ENCODE data around the gene MRPL27. TPM values are rescaled to one million over a fixed set of nuclear protein-coding genes. Genes with fewer than 3 reads are reported as not detected.

Gene MRPL27
- total RNA-seq, 1 donor from 2014 or later = 92.5 TPM

DNA sequence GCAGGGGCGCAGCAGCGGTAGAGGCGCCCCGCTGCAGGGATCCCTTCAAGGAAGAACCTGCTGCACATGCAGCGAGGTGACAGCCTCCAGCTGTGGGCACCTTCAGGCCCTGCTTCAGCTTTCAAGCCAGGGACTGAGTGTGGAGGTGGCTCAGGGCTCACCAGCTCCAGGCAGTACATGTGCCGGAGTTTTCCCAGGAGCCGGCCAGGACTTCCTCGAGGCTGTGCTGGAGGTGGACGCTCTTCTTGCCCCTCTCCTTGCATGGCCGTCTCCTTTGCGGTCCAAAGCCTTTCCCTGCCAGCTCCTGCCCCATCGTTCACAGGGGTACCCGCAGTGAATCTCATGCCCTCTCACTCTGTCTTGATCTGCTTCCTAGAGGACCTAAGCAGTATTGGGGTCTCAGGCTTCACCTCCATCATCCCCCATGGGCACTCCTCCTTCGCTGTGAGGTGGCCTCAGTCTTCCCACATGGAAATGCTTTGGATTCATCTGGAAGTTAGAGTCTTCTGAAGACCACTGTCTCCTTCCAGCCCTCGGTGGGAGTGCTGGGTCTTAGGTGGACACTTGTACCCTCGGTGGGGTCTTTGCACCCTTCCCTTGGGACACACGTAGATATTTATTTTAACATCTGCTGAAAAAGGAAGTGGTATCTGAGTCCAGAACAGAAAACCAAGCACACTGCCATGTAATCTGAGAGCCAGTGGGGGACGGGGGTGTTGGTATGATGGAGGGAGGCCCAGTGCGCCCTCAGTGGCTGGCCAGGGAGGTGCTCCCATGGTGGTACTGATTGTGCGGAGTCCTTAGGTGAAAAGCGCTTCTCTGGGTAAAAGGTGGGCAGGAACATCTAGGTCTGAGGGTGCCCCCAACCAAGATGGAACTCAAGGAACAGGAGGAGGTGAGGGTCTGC, 20.0 kb downstream of the MRPL27 start:
- TF ChIP-seq, protein P1, sequence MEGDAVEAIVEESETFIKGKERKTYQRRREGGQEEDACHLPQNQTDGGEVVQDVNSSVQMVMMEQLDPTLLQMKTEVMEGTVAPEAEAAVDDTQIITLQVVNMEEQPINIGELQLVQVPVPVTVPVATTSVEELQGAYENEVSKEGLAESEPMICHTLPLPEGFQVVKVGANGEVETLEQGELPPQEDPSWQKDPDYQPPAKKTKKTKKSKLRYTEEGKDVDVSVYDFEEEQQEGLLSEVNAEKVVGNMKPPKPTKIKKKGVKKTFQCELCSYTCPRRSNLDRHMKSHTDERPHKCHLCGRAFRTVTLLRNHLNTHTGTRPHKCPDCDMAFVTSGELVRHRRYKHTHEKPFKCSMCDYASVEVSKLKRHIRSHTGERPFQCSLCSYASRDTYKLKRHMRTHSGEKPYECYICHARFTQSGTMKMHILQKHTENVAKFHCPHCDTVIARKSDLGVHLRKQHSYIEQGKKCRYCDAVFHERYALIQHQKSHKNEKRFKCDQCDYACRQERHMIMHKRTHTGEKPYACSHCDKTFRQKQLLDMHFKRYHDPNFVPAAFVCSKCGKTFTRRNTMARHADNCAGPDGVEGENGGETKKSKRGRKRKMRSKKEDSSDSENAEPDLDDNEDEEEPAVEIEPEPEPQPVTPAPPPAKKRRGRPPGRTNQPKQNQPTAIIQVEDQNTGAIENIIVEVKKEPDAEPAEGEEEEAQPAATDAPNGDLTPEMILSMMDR (IDR thresholded peaks at IDR 0.05; ENCODE audit: insufficient read depth, low read length, poor library complexity, severe bottlenecking) = no peak
- H3K27me3 ChIP-seq (ENCODE audit: control insufficient read depth, insufficient read depth, low read length) = no peaks in the 10 kb centered on the region

DNA sequence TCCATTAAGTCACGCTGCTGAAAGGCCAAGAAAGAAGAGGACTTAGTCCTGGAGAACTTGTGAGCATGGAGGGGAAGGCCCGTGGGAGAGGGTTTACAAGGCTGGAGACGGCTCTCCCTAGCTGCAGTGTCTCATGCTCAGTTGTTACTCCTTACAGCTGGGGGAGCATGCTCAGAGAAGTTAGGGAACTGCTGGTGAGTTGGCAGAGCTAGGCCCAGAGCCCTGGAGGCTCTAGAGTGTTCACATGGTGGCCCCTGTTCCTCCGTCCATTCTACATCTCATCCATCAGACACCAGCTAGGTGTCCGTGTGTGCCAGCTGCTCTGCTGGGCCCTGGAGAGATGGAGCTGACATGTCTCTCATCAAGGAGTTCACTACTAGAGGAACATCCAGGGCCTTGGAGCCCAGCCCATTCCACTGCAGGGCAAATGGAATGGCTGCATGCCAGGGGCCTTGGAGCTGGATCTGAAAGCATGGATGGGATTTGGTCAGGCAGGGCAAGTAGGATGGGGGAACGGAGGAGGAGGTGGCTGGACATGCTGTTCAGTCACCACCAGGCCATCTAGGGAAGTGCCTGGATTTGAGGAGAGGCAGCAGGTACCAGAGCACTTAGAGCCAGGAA, 20.8 kb downstream of the MRPL27 start:
- Histone ChIP-seq H3K27me3 (ENCODE audit: control insufficient read depth, insufficient read depth, low read length) (no peaks in the 10 kb centered on the region), H3K36me3 (ENCODE audit: control insufficient read depth, insufficient read depth, low read length) (no peaks in the 10 kb centered on the region), H3K4me3 (ENCODE audit: low read depth, low read length) (no peak overlapping the region)
- DNase-seq (ENCODE audit: low read depth) = no peak
- TF ChIP-seq, protein P1 (IDR thresholded peaks at IDR 0.05; ENCODE audit: insufficient read depth, low read length, poor library complexity, severe bottlenecking) = no peak

More for the DNA sequence above, 20.0 kb downstream of the MRPL27 start:
- DNase-seq (ENCODE audit: low read depth) = no peak
- H3K36me3 ChIP-seq (ENCODE audit: control insufficient read depth, insufficient read depth, low read length) = no peaks in the 10 kb centered on the region
- no peak overlapping the region for H3K4me3 ChIP-seq (ENCODE audit: low read depth, low read length)

DNA sequence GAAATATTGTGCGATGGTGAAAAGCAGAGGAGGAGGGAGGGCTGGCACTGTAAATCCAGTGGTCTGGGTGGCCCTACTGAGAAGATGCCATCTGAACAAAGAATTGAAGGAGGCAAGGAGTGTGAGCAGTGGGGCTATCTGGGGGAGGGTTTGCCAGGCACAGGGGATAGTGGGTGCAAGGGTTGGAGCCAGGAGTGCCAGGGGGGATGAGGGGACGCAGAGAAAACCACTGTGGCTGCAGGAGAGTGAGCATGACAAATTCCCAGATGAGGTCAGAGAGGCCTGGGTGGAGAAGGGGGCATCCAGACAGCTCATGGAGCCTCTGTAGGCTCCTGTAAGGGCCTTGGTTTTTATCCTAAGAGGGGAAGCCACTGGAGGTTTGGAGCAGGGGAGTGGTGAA, 22.3 kb downstream of the MRPL27 start:
- TF ChIP-seq, protein P1 (IDR thresholded peaks at IDR 0.05; ENCODE audit: insufficient read depth, low read length, poor library complexity, severe bottlenecking) = no peak
- no peak for DNase-seq (ENCODE audit: low read depth)
- Histone ChIP-seq H3K36me3 (ENCODE audit: control insufficient read depth, insufficient read depth, low read length) (no peaks in the 10 kb centered on the region), H3K4me3 (ENCODE audit: low read depth, low read length) (no peak overlapping the region), H3K27me3 (ENCODE audit: control insufficient read depth, insufficient read depth, low read length) (no peaks in the 10 kb centered on the region)

DNA sequence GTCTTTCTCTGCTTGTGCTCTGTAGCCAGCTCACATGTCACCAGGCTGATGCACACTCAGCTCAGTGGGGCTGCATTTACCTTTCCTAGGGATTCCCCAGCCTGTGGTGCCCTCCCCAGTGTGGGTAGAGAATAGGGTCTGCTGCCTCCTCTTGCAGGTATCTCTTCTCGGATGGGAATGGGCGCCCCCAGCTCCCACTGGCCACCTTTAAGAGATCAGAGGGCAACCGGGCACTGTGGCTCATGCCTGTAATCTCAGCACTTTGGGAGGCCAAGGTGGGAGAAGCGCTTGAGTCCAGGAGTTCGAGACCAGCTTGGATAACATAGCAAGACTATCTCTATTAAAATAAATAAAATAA, 23.8 kb downstream of the MRPL27 start:
- no peak for DNase-seq (ENCODE audit: low read depth)
- H3K36me3 ChIP-seq (ENCODE audit: control insufficient read depth, insufficient read depth, low read length) = no peaks in the 10 kb centered on the region
- no peak overlapping the region for H3K4me3 ChIP-seq (ENCODE audit: low read depth, low read length)
- no peaks in the 10 kb centered on the region for H3K27me3 ChIP-seq (ENCODE audit: control insufficient read depth, insufficient read depth, low read length)
- TF ChIP-seq, protein P1 (IDR thresholded peaks at IDR 0.05; ENCODE audit: insufficient read depth, low read length, poor library complexity, severe bottlenecking) = no peak

DNA sequence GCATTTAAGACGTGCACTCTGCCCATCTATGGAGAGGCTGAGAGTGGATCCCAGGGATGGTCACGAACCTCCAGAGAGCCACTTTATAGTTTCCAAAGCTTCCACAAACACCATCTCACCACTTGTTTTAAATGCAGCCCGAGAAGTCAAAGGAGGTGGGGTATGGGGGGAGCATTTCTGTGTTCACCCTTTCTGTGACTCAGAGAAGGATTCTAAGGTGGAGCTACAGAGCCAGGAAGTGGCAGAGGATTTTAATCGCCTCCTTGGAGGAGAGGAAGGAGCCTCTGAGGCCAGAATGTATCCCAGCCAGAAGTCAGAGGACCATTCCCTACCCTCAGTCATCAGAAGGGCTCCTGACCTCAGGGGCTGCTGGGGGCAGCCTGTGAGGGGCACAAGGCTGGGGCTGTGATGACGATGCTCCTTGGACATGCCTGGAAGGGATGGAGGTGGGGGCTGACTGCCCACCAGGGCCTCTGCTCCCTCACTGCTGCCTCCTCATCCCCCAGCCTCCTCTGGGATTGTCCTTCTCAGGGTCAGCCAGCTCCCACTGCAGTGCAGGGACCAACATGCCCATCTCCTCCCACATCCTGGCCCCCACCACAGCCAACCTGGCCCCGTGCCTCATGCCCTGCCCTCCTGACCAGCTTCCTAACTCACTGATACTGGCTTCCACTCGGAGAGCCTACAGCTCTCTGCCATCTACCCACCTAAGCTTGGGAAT, 24.3 kb downstream of the MRPL27 start:
- no peak for DNase-seq (ENCODE audit: low read depth)
- TF ChIP-seq, protein P1 (IDR thresholded peaks at IDR 0.05; ENCODE audit: insufficient read depth, low read length, poor library complexity, severe bottlenecking) = no peak

More for the DNA sequence above, 24.3 kb downstream of the MRPL27 start:
- no peak overlapping the region for H3K4me3 ChIP-seq (ENCODE audit: low read depth, low read length)
- H3K27me3 ChIP-seq (ENCODE audit: control insufficient read depth, insufficient read depth, low read length) = no peaks in the 10 kb centered on the region
- H3K36me3 ChIP-seq (ENCODE audit: control insufficient read depth, insufficient read depth, low read length) = no peaks in the 10 kb centered on the region
